ENCODE data around the gene PRKCH.

GRCh38 chr14:61469781-61470180 lies 148.4 kb downstream of the PRKCH start:
- no peak for TF ChIP-seq CTCF (IDR thresholded peaks at IDR 0.05)
- no peak for TF ChIP-seq ZFX (IDR thresholded peaks at IDR 0.05; ENCODE audit: borderline replicate concordance)

Data from 22Rv1 (cell line).